Prostate gland (tissue), 2 donors: Measurements from ENCODE around the gene GPR82. TPM values are rescaled to one million over a fixed set of nuclear protein-coding genes. Genes with fewer than 3 reads are reported as not detected.

Source experiments
- DNase-seq: peaks from one replicate; pipeline ENCODE4 v3.0.0-alpha.2; 2019; ENCODE audit warnings: low spot score
- H3K27ac ChIP-seq, 2 donors: fragments of 200-600 bp; sonication (generic); 2 replicates each; pipeline ENCODE4 v1.5.1; 2017 to 2019
- H3K27me3 ChIP-seq: fragments of 200-600 bp; sonication (generic); replicated peaks from 2 replicates; pipeline ENCODE4 v1.5.1; 2019; ENCODE audit not compliant: insufficient read depth
- H3K36me3 ChIP-seq, 2 donors: fragments of 200-600 bp; sonication (generic); 1 replicate in 1 of 2; 2 replicates in 1 of 2; pipeline versions ENCODE4 v1.5.1 to v1.8.1; 2017 to 2019
- H3K4me1 ChIP-seq: fragments of 200-600 bp; sonication (generic); replicated peaks from 2 replicates; pipeline ENCODE4 v1.5.1; 2019
- H3K4me3 ChIP-seq, 2 donors: fragments of 200-600 bp; sonication (generic); 2 replicates each; pipeline ENCODE4 v1.5.1; 2017 to 2019
- H3K9me3 ChIP-seq: fragments of 200-600 bp; sonication (generic); 2 replicates; pipeline ENCODE4 v1.5.1; 2017
- POLR2A ChIP-seq: fragments of 450-650 bp; IDR thresholded peaks from one replicate; pipeline ENCODE4 v1.6.1; 2016; ENCODE audit warnings: antibody characterized with exemption, mild to moderate bottlenecking
- POLR2AphosphoS5 ChIP-seq: sonication (generic); formaldehyde crosslinking; IDR thresholded peaks from one replicate; pipeline ENCODE4 v1.6.1; 2017; ENCODE audit warnings: antibody characterized with exemption
- WGBS: methylation state at CpG from one replicate; pipeline ENCODE4 v1.1.5; 2018; 5-methylcytosine and 5-hydroxymethylcytosine counted together
- intact Hi-C: fragments of 100-400 bp; cut with DNase I; formaldehyde crosslinking; loops from one replicate; pipeline ENCODE4 v1.14.2; 2022
- total RNA-seq, 2 donors: library from RNA; depleted of rRNA; stranded (reverse); fragments of >200 nt; gene quantifications; one replicate each; pipeline ENCODE4 v1.1.0, GENCODE V29; 2016
- TF ChIP-seq, protein P1 (sequence below), 4 experiments: fragments of 200-600 bp in 2 of 4; fragments of 450-650 bp in 2 of 4; sonication (generic) in 2 of 4; IDR thresholded peaks; 1 replicate in 3 of 4; 2 replicates in 1 of 4; pipeline ENCODE4 v1.5.1; 2016 to 2019; ENCODE audit warnings: antibody characterized with exemption in 4 of 4, mild to moderate bottlenecking in 2 of 4, moderate library complexity in 2 of 4

The GPR82 gene
- total RNA-seq, 2 donors from 2014 or later: 0.28 to 0.41 TPM

DNA sequence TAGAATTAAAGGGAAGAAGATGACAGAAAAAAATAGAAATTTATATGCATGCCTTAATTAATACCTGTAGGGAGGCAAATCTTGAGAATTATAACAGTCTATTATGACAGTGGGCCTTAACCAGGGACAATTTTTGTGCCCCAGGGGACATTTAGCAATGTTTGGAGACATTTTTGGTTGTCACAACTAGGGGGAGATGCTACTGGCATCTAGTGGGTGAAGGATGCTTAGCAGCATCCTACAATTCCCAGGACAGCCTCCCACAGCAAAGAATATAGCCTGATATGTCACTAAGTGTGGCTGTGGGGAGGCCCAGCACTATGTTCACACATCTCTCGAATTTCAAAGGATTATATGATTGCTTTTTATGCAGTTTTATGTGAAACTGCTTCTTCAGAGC, 10.5 kb downstream of the GPR82 start:
- no peak overlapping the region for H3K27ac ChIP-seq
- intact Hi-C loops: loop anchor here (10.0 kb wide), 1 partner anchor 460 kb away; no protein-coding TSS in a partner anchor
- H3K36me3 ChIP-seq: no peaks in the 10 kb centered on the region
- H3K4me1 ChIP-seq: no peaks in the 10 kb centered on the region
- no peaks in the 10 kb centered on the region for H3K9me3 ChIP-seq
- no peaks in the 10 kb centered on the region for H3K27me3 ChIP-seq
- H3K4me3 ChIP-seq: no peak overlapping the region
- DNase-seq: no peak
- 0% methylated on average over 1 of the region's 1 CpG for WGBS
- TF ChIP-seq, protein P1, sequence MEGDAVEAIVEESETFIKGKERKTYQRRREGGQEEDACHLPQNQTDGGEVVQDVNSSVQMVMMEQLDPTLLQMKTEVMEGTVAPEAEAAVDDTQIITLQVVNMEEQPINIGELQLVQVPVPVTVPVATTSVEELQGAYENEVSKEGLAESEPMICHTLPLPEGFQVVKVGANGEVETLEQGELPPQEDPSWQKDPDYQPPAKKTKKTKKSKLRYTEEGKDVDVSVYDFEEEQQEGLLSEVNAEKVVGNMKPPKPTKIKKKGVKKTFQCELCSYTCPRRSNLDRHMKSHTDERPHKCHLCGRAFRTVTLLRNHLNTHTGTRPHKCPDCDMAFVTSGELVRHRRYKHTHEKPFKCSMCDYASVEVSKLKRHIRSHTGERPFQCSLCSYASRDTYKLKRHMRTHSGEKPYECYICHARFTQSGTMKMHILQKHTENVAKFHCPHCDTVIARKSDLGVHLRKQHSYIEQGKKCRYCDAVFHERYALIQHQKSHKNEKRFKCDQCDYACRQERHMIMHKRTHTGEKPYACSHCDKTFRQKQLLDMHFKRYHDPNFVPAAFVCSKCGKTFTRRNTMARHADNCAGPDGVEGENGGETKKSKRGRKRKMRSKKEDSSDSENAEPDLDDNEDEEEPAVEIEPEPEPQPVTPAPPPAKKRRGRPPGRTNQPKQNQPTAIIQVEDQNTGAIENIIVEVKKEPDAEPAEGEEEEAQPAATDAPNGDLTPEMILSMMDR (IDR thresholded peaks at IDR 0.05): peak in 2 of 4 experiments; percentile 19 to 23
- TF ChIP-seq POLR2A: no peak

DNA sequence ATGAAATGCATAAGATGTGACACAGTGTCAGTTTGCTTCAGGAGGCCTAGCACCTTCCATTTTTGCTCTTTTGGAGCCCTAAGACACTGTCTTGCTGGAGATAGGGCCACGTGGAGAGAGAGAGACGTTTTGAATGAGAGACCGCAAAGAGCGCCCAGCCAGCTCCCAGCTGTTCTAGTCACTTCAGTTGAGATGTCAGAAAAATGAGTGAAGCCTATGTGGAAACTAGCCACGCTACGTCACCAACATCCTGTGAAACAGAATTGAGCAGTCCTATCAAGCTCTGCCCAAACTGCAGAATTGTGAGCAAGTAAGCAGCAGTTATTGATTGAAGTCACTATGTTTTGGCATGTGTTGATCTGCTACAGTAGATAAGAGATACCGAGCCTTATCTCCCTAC, 13.1 kb downstream of the GPR82 start:
- 90% methylated on average over 7 of the region's 7 CpGs for WGBS
- Histone ChIP-seq H3K4me3 (no peak overlapping the region), H3K36me3 (no peaks in the 10 kb centered on the region), H3K27ac (no peak overlapping the region), H3K27me3 (no peaks in the 10 kb centered on the region), H3K4me1 (no peaks in the 10 kb centered on the region), H3K9me3 (no peaks in the 10 kb centered on the region)
- intact Hi-C loops: loop anchor here (10.0 kb wide), 1 partner anchor 462 kb away; no protein-coding TSS in a partner anchor
- no peak for DNase-seq
- TF ChIP-seq, protein P1 (IDR thresholded peaks at IDR 0.05): no peak
- TF ChIP-seq POLR2AphosphoS5 (no peak), POLR2A (no peak)

DNA sequence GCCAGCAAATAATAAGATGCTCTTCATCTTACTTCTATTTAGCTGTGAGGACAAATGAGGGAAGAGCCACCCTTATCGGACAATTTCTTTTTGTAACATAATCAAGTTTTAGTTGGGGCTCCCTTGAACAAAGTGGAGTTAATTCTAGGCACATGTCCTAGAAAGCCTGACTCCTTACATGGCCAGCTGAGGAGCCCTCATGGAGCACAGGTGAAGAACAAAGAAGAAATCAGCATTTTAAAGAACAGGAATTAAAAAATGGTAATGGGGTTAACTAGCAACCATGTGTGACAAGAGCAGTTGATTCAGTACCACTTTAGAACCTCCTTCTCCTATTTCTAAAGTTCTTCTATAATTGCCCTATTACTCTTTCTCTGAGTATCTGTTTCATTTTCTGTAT, 15.9 kb downstream of the GPR82 start:
- no peak for TF ChIP-seq POLR2A
- TF ChIP-seq POLR2AphosphoS5: no peak
- TF ChIP-seq, protein P1 (IDR thresholded peaks at IDR 0.05): no peak
- H3K36me3 ChIP-seq: no peaks in the 10 kb centered on the region
- H3K27me3 ChIP-seq: no peaks in the 10 kb centered on the region
- DNase-seq: no peak
- no peak overlapping the region for H3K4me3 ChIP-seq
- H3K27ac ChIP-seq: no peak overlapping the region
- H3K4me1 ChIP-seq: no peaks in the 10 kb centered on the region
- no peaks in the 10 kb centered on the region for H3K9me3 ChIP-seq
- intact Hi-C loops: loop anchor here (10.0 kb wide), 1 partner anchor 465 kb away; no protein-coding TSS in a partner anchor
- WGBS: 80% methylated on average over 1 of the region's 1 CpG

DNA sequence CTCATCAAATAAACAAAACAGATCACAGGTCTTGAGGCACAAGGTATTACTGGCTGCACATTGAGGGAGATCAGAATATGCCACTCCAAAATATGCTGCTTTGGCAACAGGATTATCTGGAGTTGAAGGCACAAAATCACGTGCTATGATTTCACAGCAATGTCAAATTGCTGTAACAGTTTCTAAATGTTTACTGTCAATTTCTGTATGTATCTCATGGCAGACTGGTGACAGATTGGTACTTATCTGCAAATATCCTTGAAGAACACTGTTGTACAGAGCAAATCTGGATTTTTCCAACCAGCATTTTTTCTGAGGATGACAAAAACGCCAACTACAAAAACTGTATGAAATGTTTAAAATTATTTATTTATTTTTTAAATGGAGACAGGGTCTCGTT, 26.7 kb downstream of the GPR82 start:
- no peak for DNase-seq
- WGBS: 92% methylated on average over 3 of the region's 3 CpGs
- no peak overlapping the region for H3K27ac ChIP-seq
- TF ChIP-seq, protein P1 (IDR thresholded peaks at IDR 0.05): no peak
- TF ChIP-seq POLR2A: no peak
- no peak for TF ChIP-seq POLR2AphosphoS5
- no peaks in the 10 kb centered on the region for H3K27me3 ChIP-seq
- no peaks in the 10 kb centered on the region for H3K36me3 ChIP-seq
- H3K4me1 ChIP-seq: no peaks in the 10 kb centered on the region
- intact Hi-C loops: no loop called here
- H3K4me3 ChIP-seq: no peak overlapping the region
- H3K9me3 ChIP-seq: no peaks in the 10 kb centered on the region

- no peaks in the 10 kb centered on the region for H3K9me3 ChIP-seq
- no peak for DNase-seq
- 94% methylated on average over 2 of the region's 2 CpGs for WGBS
- H3K4me3 ChIP-seq: no peak overlapping the region
- TF ChIP-seq POLR2AphosphoS5 (no peak), POLR2A (no peak)
- TF ChIP-seq, protein P1 (IDR thresholded peaks at IDR 0.05): no peak
- intact Hi-C loops: no loop called here
- H3K27ac ChIP-seq: no peak overlapping the region
- H3K27me3 ChIP-seq: no peaks in the 10 kb centered on the region
- H3K4me1 ChIP-seq: no peaks in the 10 kb centered on the region
- H3K36me3 ChIP-seq: no peaks in the 10 kb centered on the region
These were observed 34.4 kb downstream of the GPR82 start for GRCh38 chrX:41758401-41758800.
